SH-SY5Y (cell line): ENCODE results near the gene NR3C2.

ENCODE experiments used
- GATA2 ChIP-seq: IDR thresholded peaks from 2 replicates; pipeline ENCODE4 v1.6.1; 2011; ENCODE audit warnings: mild to moderate bottlenecking, low read depth, low read length
- GATA3 ChIP-seq: IDR thresholded peaks from 2 replicates; pipeline ENCODE4 v1.6.1; 2011; ENCODE audit warnings: low read depth, mild to moderate bottlenecking, low read length, moderate library complexity

DNA sequence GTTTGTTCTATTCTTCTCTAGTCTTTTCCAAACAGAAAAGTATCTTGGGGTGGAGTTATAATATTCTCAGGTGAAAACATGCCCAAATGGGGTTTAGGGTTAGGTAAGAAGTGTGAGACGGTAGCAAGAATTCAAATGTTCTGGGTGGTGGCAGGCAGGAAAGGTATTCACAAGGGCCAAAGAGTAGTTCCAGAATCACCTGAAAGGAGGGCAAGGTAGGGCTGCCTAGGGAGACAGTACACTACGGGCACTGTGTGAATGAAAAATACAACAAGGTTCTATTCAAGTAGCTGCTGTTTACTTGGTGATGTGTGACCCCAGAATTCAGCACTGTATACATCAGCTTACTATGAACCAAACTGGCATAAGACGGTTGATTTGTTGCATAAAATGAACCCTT, 51.9 kb downstream of the NR3C2 start:
- TF ChIP-seq GATA2: no peak
- TF ChIP-seq GATA3: no peak
